Naive thymus-derived CD4-positive, alpha-beta T cell (primary cell): ENCODE measurements around the gene PLA2G15. TPM values are rescaled to one million over a fixed set of nuclear protein-coding genes. Genes with fewer than 3 reads are reported as not detected.

Source experiments
- ATAC-seq: fragments of 150-1000 bp; cut with Tn5 transposase; 2 replicates; pipeline ENCODE4 v1.10.0; 2021; ENCODE audit warnings: mild to moderate bottlenecking, moderate library complexity
- CTCF ChIA-PET: fragments of 350-600 bp; sonication (Branson Sonifier 250); formaldehyde crosslinking; loops from one replicate; lab custom pipeline; 2021; ENCODE audit warnings: antibody characterized with exemption; lab: Charles Lee
- POLR2A ChIA-PET: fragments of 350-600 bp; sonication (Branson Sonifier 250); formaldehyde crosslinking; loops from one replicate; lab custom pipeline; 2021; ENCODE audit warnings: antibody characterized with exemption, inconsistent platforms; lab: Charles Lee
- DNase-seq, 9 donors: peaks; one replicate each; pipeline versions ENCODE4 v3.0.0 to v3.0.0-alpha.2; 2020 to 2022; ENCODE audit warnings: mixed read lengths in 1 of 9
- H3K27ac ChIP-seq: one replicate; pipeline ENCODE4 v1.7.0; 2013; ENCODE audit warnings: mild to moderate bottlenecking, low read depth, low read length, moderate library complexity
- H3K27me3 ChIP-seq, 2 donors: one replicate each; pipeline ENCODE4 v1.7.0; 2013; ENCODE audit warnings: low read length in 2 of 2, mild to moderate bottlenecking in 2 of 2, moderate library complexity in 2 of 2; ENCODE audit not compliant: control insufficient read depth in 2 of 2, insufficient read depth in 2 of 2
- H3K36me3 ChIP-seq, 3 experiments: 1 replicate in 2 of 3; 2 replicates in 1 of 3; pipeline ENCODE4 v1.7.0; 2013; ENCODE audit warnings: low read length in 3 of 3, mild to moderate bottlenecking in 3 of 3, moderate library complexity in 1 of 3; ENCODE audit not compliant: insufficient read depth in 3 of 3, control insufficient read depth in 2 of 3
- H3K4me1 ChIP-seq, 2 donors: one replicate each; pipeline ENCODE4 v1.7.0; 2013; ENCODE audit warnings: low read length in 2 of 2, mild to moderate bottlenecking in 2 of 2, moderate library complexity in 1 of 2; ENCODE audit not compliant: control insufficient read depth in 2 of 2, insufficient read depth in 2 of 2
- H3K4me3 ChIP-seq: 2 replicates; pipeline ENCODE4 v1.7.0; 2013; ENCODE audit warnings: mild to moderate bottlenecking, low read length
- H3K9me3 ChIP-seq, 3 experiments: 1 replicate in 2 of 3; 2 replicates in 1 of 3; pipeline ENCODE4 v1.7.0; 2013; ENCODE audit warnings: low read length in 3 of 3; ENCODE audit not compliant: control insufficient read depth in 2 of 3
- H3K27ac Mint-ChIP-seq, 9 donors: one replicate each; pipeline ENCODE4 v1.8.0; 2020 to 2022; ENCODE audit warnings: mixed read lengths in 9 of 9, mild to moderate bottlenecking in 8 of 9, moderate library complexity in 5 of 9, inconsistent platforms in 2 of 9
- H3K27me3 Mint-ChIP-seq, 5 donors: one replicate each; pipeline ENCODE4 v1.8.0; 2021 to 2022; ENCODE audit warnings: mixed read lengths in 5 of 5, mild to moderate bottlenecking in 1 of 5
- H3K36me3 Mint-ChIP-seq, 5 donors: one replicate each; pipeline ENCODE4 v1.8.0; 2020 to 2022; ENCODE audit warnings: mixed read lengths in 5 of 5, mild to moderate bottlenecking in 3 of 5, inconsistent platforms in 1 of 5
- H3K4me1 Mint-ChIP-seq, 7 donors: one replicate each; pipeline ENCODE4 v1.8.0; 2020 to 2022; ENCODE audit warnings: mixed read lengths in 7 of 7, mild to moderate bottlenecking in 3 of 7, inconsistent platforms in 1 of 7
- H3K4me3 Mint-ChIP-seq, 10 donors: one replicate each; pipeline ENCODE4 v1.8.0; 2020 to 2022; ENCODE audit warnings: mild to moderate bottlenecking in 10 of 10, mixed read lengths in 10 of 10, moderate library complexity in 6 of 10, inconsistent platforms in 2 of 10
- H3K9me3 Mint-ChIP-seq, 11 donors: one replicate each; pipeline ENCODE4 v1.8.0; 2020 to 2022; ENCODE audit warnings: mixed read lengths in 11 of 11, mild to moderate bottlenecking in 4 of 11, inconsistent platforms in 1 of 11, moderate library complexity in 1 of 11
- intact Hi-C, 2 donors: fragments of 100-400 bp; cut with micrococcal nuclease; formaldehyde crosslinking; loops; one replicate each; pipeline ENCODE4 v1.15.1; 2023
- polyA plus RNA-seq, 2 donors: library from polyadenylated mRNA; unstranded; fragments of 300-500 nt; fragmentation: Illumina TruSeq; gene quantifications; one replicate each; pipeline ENCODE4 v1.2.3, GENCODE V29; 2021
- total RNA-seq, 6 experiments: library from RNA in 5 of 6; stranded (reverse) in 5 of 6; gene quantifications; 1 replicate in 5 of 6; 2 replicates in 1 of 6; pipeline ENCODE4 v1.2.3 and lab custom pipeline; 2021 to 2026

The PLA2G15 gene
- total and polyA plus RNA-seq, 7 experiments from 2014 or later = 6.8 to 16.8 (median 9.9) TPM

DNA sequence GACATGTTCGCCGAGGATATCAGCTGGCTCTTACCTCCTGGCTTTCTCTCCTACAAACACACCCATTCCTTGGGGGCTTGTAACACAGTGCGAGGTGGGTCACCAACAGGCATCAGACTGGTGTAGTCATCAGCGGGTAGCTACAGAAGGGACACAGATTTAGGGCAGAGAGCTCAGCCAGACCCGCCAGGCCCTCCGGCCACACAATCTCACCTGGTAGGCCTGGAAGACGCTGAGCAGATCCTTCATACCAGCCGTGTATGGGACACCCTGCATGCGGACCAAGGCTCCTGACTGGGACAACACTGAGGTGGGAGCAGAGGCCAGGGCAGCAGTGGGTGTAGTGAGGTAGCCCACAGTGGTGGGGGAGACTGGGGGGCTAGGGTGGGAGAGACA, 15.0 kb upstream of the PLA2G15 start:
- intact Hi-C loops = loop anchor here in 1 of 2 donors (10.0 kb wide), 1 partner anchor 565 kb away; the partner anchor contains the start of genes ACD, C16orf86, ENKD1 and PARD6A
- DNase-seq = no peak

DNA sequence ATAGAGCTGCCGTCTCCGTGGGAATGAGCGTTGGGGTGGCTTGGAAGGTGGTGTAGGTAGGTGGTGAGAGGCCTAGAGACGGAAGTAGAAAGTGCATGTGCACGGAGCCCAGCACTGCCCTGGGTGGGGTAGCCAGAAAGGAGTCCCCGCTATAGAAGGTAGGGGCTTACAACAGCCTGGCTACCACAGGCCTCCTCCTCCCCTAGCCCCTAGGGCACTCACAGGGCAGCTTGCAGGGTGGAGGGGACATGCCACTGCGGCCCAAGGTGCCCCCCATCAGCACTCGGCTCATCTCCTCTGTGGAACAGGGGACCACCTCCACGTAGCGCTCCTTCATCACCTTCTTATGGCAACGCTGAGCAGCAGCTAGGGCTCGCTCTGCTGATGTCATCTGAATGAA, 14.2 kb upstream of the PLA2G15 start:
- peaks cover 13 to 47% (median 41%) of the 10 kb centered on the region in 7 donors for H3K4me1 Mint-ChIP-seq
- ChIA-PET CTCF (interaction anchor here (0.7 to 1.4 kb wide), 2 partner anchors 52 to 166 kb away, joined by 3 to 4 read pairs; no protein-coding TSS in a partner anchor), POLR2A (interaction anchor here (1.0 kb wide), 1 partner anchor 232 kb away, joined by 3 read pairs; the partner anchor contains the start of gene DPEP2)
- H3K36me3 Mint-ChIP-seq = peaks cover 0 to 8% (median 4%) of the 10 kb centered on the region in 5 donors
- no peaks in the 10 kb centered on the region for H3K27me3 Mint-ChIP-seq
- Histone ChIP-seq H3K4me1 (peaks cover 0 to 21% of the 10 kb centered on the region in 2 donors), H3K9me3 (no peaks in the 10 kb centered on the region), H3K27me3 (no peaks in the 10 kb centered on the region), H3K36me3 (peaks cover 0 to 20% (median 0%) of the 10 kb centered on the region in 3 experiments), H3K27ac (no peak overlapping the region), H3K4me3 (no peak overlapping the region)
- DNase-seq (no peak), ATAC-seq (no peak)
- H3K4me3 Mint-ChIP-seq = no peak overlapping the region
- H3K27ac Mint-ChIP-seq = peak overlapping the region in 3 of 9 donors; percentile 36 to 60 (median 48)
- no peaks in the 10 kb centered on the region for H3K9me3 Mint-ChIP-seq
- intact Hi-C loops = loop anchor here in 1 of 2 donors (10.0 kb wide), 1 partner anchor 566 kb away; the partner anchor contains the start of genes ACD, C16orf86, ENKD1 and PARD6A

More for the DNA sequence above, 15.0 kb upstream of the PLA2G15 start:
- peaks cover 0 to 21% of the 10 kb centered on the region in 2 donors for H3K4me1 ChIP-seq
- H3K27ac ChIP-seq = no peak overlapping the region
- no peak overlapping the region for H3K4me3 Mint-ChIP-seq
- no peak overlapping the region for H3K4me3 ChIP-seq
- H3K4me1 Mint-ChIP-seq = peaks cover 19 to 55% (median 48%) of the 10 kb centered on the region in 7 donors
- no peak for ATAC-seq
- no peaks in the 10 kb centered on the region for H3K9me3 Mint-ChIP-seq
- CTCF ChIA-PET = interaction anchor here (0.8 to 3.2 kb wide), 6 partner anchors 11 to 343 kb away, joined by 3 to 30 read pairs (median 4); no protein-coding TSS in a partner anchor
- H3K27me3 ChIP-seq = no peaks in the 10 kb centered on the region
- H3K27ac Mint-ChIP-seq = peak overlapping the region in 1 of 9 donors; percentile 48
- H3K36me3 ChIP-seq = peaks cover 0 to 20% (median 0%) of the 10 kb centered on the region in 3 experiments
- no peaks in the 10 kb centered on the region for H3K9me3 ChIP-seq
- POLR2A ChIA-PET = interaction anchor here (1.1 kb wide), 3 partner anchors 12 to 400 kb away, joined by 3 to 4 read pairs (median 3); no protein-coding TSS in a partner anchor
- H3K27me3 Mint-ChIP-seq = no peaks in the 10 kb centered on the region
- H3K36me3 Mint-ChIP-seq = peaks cover 0 to 11% (median 4%) of the 10 kb centered on the region in 5 donors

DNA sequence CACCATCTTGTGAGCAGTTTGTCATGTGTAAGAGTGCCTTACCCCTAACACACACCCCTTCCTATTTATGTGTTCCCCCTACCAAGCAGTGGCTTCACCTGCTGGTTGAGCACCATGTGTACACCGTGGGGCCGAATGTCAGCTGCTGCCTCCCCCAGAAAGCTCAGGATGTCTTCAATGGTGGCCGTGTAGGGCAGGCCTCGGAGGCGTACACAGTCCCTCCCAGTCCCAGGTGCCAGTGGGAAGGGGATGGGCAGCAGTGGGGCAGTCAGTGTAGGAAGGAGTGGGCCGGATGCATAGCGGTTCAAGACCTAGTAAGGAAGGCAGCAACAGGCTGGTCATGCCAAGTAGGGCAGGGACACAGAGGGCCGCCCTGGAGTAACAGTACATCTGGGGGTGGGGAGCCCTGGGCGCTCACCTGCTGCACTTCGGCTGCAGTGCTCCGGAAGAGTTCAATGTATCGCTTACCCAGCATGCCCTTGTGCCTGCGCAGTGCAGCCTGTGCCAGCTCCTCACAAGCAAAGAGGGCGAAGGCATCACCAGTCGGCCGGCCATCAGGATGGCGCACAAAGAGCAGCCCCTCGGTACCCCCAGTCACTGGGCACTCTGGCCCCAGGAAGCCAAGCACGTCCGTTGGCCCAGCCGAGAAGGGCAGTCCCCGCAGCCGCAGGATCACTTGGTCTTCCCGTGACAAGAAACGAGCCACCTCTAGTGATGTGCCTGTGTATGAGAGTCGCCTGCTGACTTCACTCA, 13.6 kb upstream of the PLA2G15 start:
- no peak for ATAC-seq
- H3K4me1 Mint-ChIP-seq = peaks cover 15 to 47% (median 42%) of the 10 kb centered on the region in 7 donors
- Histone ChIP-seq H3K4me3 (no peak overlapping the region), H3K36me3 (peaks cover 0 to 20% (median 0%) of the 10 kb centered on the region in 3 experiments), H3K27me3 (no peaks in the 10 kb centered on the region), H3K9me3 (no peaks in the 10 kb centered on the region), H3K27ac (no peak overlapping the region), H3K4me1 (peaks cover 0 to 25% of the 10 kb centered on the region in 2 donors)
- DNase-seq = no peak
- ChIA-PET POLR2A (interaction anchor here (1.0 kb wide), 1 partner anchor 233 kb away, joined by 3 read pairs; the partner anchor contains the start of gene DPEP2), CTCF (interaction anchor here (0.6 kb wide), 1 partner anchor 179 kb away, joined by 3 read pairs; no protein-coding TSS in a partner anchor)
- H3K4me3 Mint-ChIP-seq = no peak overlapping the region
- peaks cover 0 to 2% (median 0%) of the 10 kb centered on the region in 11 donors for H3K9me3 Mint-ChIP-seq
- peaks cover 0 to 4% (median 0%) of the 10 kb centered on the region in 5 donors for H3K27me3 Mint-ChIP-seq
- H3K36me3 Mint-ChIP-seq = peaks cover 0 to 8% (median 4%) of the 10 kb centered on the region in 5 donors
- intact Hi-C loops = loop anchor here in 1 of 2 donors (10.0 kb wide), 1 partner anchor 567 kb away; the partner anchor contains the start of genes ACD, C16orf86, ENKD1 and PARD6A
- H3K27ac Mint-ChIP-seq = peak overlapping the region in 1 of 9 donors; percentile 43

DNA sequence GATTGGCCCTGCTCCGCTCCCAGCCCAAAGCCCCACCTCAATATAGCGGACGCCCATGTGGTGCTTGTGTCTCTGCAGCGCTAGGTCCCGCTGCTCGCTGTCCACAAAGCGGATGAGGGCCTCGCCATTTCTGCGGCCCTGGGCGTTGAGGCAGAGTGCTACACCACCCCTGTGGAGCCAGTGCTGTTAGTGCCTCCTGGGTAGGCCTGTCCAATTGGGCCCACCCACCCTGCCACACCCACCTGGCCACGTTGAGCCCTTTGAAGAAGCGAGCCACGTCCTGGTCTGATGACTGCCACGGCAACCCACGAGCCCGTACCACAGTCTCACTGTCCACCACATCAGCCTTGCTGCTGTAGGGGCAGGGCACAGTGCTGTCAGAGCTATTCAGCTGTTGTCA, 12.8 kb upstream of the PLA2G15 start:
- Mint-ChIP-seq H3K4me3 (no peak overlapping the region), H3K27ac (peak overlapping the region in 5 of 9 donors; percentile 4 to 78 (median 51))
- H3K36me3 ChIP-seq = peaks cover 0 to 20% (median 0%) of the 10 kb centered on the region in 3 experiments

DNA sequence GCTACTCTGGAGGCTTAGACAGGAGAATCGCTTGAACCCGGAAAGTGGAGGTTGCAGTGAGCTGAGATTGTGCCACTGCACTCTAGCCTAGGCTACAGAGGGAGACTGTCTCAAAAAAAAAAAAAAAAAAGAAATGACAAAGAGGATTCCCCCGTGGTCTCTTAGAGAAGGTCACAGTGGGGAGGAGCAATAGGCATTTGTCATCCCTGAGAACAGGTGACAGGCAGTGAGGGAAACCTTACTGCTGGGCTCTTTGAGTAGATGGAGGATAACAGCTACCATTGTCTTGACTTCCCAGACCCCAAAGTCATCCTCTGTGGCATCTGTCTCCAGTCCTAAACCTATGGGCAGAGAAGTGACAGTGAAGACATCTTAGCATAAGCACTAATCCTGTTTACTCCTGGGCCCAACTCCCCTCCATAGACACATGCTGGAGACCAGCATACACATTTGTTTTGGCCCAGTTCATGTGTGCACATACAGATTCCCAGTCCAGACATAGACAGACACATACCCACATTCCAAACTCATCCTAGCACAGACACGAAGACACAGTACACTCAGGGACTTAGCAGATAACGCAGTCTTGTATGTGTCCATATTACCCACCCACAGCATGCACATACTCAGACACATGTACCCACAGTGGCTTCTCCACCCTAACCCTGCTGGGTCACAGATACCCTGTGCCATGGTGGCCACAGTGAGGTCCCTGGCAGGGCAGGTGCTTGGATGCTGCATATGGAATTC, 11.9 kb upstream of the PLA2G15 start:
- ChIA-PET POLR2A (interaction anchor here (0.7 kb wide), 1 partner anchor 139 kb away, joined by 3 read pairs; no protein-coding TSS in a partner anchor), CTCF (interaction anchor here (0.6 to 0.7 kb wide), 2 partner anchors 144 to 159 kb away, joined by 3 to 5 read pairs; no protein-coding TSS in a partner anchor)
- peaks cover under 1 to 16% of the 10 kb centered on the region in 2 donors for H3K4me1 ChIP-seq
- peak overlapping the region; percentile 4 to 78 (median 52) for H3K27ac Mint-ChIP-seq
- no peak overlapping the region for H3K27ac ChIP-seq
- peaks cover 0 to 20% (median 0%) of the 10 kb centered on the region in 3 experiments for H3K36me3 ChIP-seq
- H3K36me3 Mint-ChIP-seq = peaks cover 0 to 6% (median 4%) of the 10 kb centered on the region in 5 donors
- peaks cover 21 to 44% (median 36%) of the 10 kb centered on the region in 7 donors for H3K4me1 Mint-ChIP-seq
- peaks cover 0 to 2% (median 0%) of the 10 kb centered on the region in 11 donors for H3K9me3 Mint-ChIP-seq
- peak in 1 of 9 donors; percentile 13 for DNase-seq
- H3K27me3 ChIP-seq = no peaks in the 10 kb centered on the region
- H3K9me3 ChIP-seq = no peaks in the 10 kb centered on the region
- H3K27me3 Mint-ChIP-seq = peaks cover 0 to 13% (median 0%) of the 10 kb centered on the region in 5 donors
- intact Hi-C loops = loop anchor here in 1 of 2 donors (10.0 kb wide), 1 partner anchor 568 kb away; the partner anchor contains the start of genes ACD, C16orf86, ENKD1 and PARD6A
- H3K4me3 Mint-ChIP-seq = peak overlapping the region in 1 of 10 donors; percentile 1
- no peak for ATAC-seq
- H3K4me3 ChIP-seq = no peak overlapping the region

More for the DNA sequence above, 12.8 kb upstream of the PLA2G15 start:
- intact Hi-C loops = loop anchor here in 1 of 2 donors (10.0 kb wide), 1 partner anchor 568 kb away; the partner anchor contains the start of genes ACD, C16orf86, ENKD1 and PARD6A
- H3K36me3 Mint-ChIP-seq = peaks cover 0 to 6% (median 4%) of the 10 kb centered on the region in 5 donors
- POLR2A ChIA-PET = interaction anchor here (0.7 kb wide), 1 partner anchor 138 kb away, joined by 3 read pairs; no protein-coding TSS in a partner anchor
- peaks cover 0 to 9% (median 0%) of the 10 kb centered on the region in 5 donors for H3K27me3 Mint-ChIP-seq
- Histone ChIP-seq H3K4me1 (peaks cover 0 to 25% of the 10 kb centered on the region in 2 donors), H3K27ac (no peak overlapping the region), H3K9me3 (no peaks in the 10 kb centered on the region), H3K4me3 (no peak overlapping the region), H3K27me3 (no peaks in the 10 kb centered on the region)
- DNase-seq (no peak), ATAC-seq (no peak)
- peaks cover 0 to 2% (median 0%) of the 10 kb centered on the region in 11 donors for H3K9me3 Mint-ChIP-seq
- peaks cover 16 to 46% (median 40%) of the 10 kb centered on the region in 7 donors for H3K4me1 Mint-ChIP-seq
- CTCF ChIA-PET = interaction anchor here (0.6 kb wide), 2 partner anchors 143 to 180 kb away, joined by 3 read pairs; no protein-coding TSS in a partner anchor
